ENCODE measurements around the gene ST3GAL2. TPM values are rescaled to one million over a fixed set of nuclear protein-coding genes. Genes with fewer than 3 reads are reported as not detected.

ST3GAL2 gene
- total RNA-seq, 1 donor from 2014 or later, result 24.5 TPM

GRCh38 chr16:70476272-70477020, 37.5 kb upstream of the ST3GAL2 start:
- H3K9me3 ChIP-seq (ENCODE audit: control insufficient read depth in 3 of 3, low read length in 3 of 3), result no peaks in the 10 kb centered on the region
- H3K4me1 ChIP-seq (ENCODE audit: control insufficient read depth in 3 of 3, insufficient read depth in 3 of 3, low read length in 3 of 3), result peaks cover 23 to 37% (median 34%) of the 10 kb centered on the region in 3 donors
- peaks cover 40 to 66% (median 45%) of the 10 kb centered on the region in 3 donors for H3K36me3 ChIP-seq (ENCODE audit: control insufficient read depth in 3 of 3, insufficient read depth in 3 of 3, low read length in 3 of 3)
- H3K9ac ChIP-seq (ENCODE audit: low read depth in 1 of 3, low read length in 3 of 3), result peak overlapping the region; percentile 62 to 71 (median 66)
- H3K4me3 ChIP-seq (ENCODE audit: low read length in 3 of 3), result peak overlapping the region in 1 of 3 donors; percentile 22
- no peaks in the 10 kb centered on the region for H3K27me3 ChIP-seq (ENCODE audit: control insufficient read depth in 3 of 3, insufficient read depth in 3 of 3, low read length in 3 of 3)
- H3K27ac ChIP-seq (ENCODE audit: low read depth, low read length), result peak overlapping the region; percentile 87

GRCh38 chr16:70475054-70475871, 36.4 kb upstream of the ST3GAL2 start:
- no peak overlapping the region for H3K4me3 ChIP-seq (ENCODE audit: low read length in 3 of 3)
- H3K36me3 ChIP-seq (ENCODE audit: control insufficient read depth in 3 of 3, insufficient read depth in 3 of 3, low read length in 3 of 3), result peaks cover 34 to 54% (median 37%) of the 10 kb centered on the region in 3 donors
- H3K27me3 ChIP-seq (ENCODE audit: control insufficient read depth in 3 of 3, insufficient read depth in 3 of 3, low read length in 3 of 3), result no peaks in the 10 kb centered on the region
- H3K27ac ChIP-seq (ENCODE audit: low read depth, low read length), result no peak overlapping the region
- peaks cover 23 to 42% (median 39%) of the 10 kb centered on the region in 3 donors for H3K4me1 ChIP-seq (ENCODE audit: control insufficient read depth in 3 of 3, insufficient read depth in 3 of 3, low read length in 3 of 3)
- no peak overlapping the region for H3K9ac ChIP-seq (ENCODE audit: low read depth in 1 of 3, low read length in 3 of 3)
- H3K9me3 ChIP-seq (ENCODE audit: control insufficient read depth in 3 of 3, low read length in 3 of 3), result no peaks in the 10 kb centered on the region

- H3K9me3 ChIP-seq (ENCODE audit: control insufficient read depth in 3 of 3, low read length in 3 of 3), result no peaks in the 10 kb centered on the region
- H3K9ac ChIP-seq (ENCODE audit: low read depth in 1 of 3, low read length in 3 of 3), result no peak overlapping the region
- peaks cover 27 to 49% (median 29%) of the 10 kb centered on the region in 3 donors for H3K36me3 ChIP-seq (ENCODE audit: control insufficient read depth in 3 of 3, insufficient read depth in 3 of 3, low read length in 3 of 3)
- H3K4me1 ChIP-seq (ENCODE audit: control insufficient read depth in 3 of 3, insufficient read depth in 3 of 3, low read length in 3 of 3), result peaks cover 23 to 39% (median 37%) of the 10 kb centered on the region in 3 donors
- no peaks in the 10 kb centered on the region for H3K27me3 ChIP-seq (ENCODE audit: control insufficient read depth in 3 of 3, insufficient read depth in 3 of 3, low read length in 3 of 3)
- no peak overlapping the region for H3K4me3 ChIP-seq (ENCODE audit: low read length in 3 of 3)
- H3K27ac ChIP-seq (ENCODE audit: low read depth, low read length), result no peak overlapping the region
Observed at GRCh38 chr16:70474320-70475053, 35.6 kb upstream of the ST3GAL2 start.

- Histone ChIP-seq H3K4me1 (ENCODE audit: control insufficient read depth in 3 of 3, insufficient read depth in 3 of 3, low read length in 3 of 3) (peaks cover 21 to 37% (median 34%) of the 10 kb centered on the region in 3 donors), H3K36me3 (ENCODE audit: control insufficient read depth in 3 of 3, insufficient read depth in 3 of 3, low read length in 3 of 3) (peaks cover 19 to 41% (median 25%) of the 10 kb centered on the region in 3 donors), H3K27me3 (ENCODE audit: control insufficient read depth in 3 of 3, insufficient read depth in 3 of 3, low read length in 3 of 3) (no peaks in the 10 kb centered on the region), H3K9ac (ENCODE audit: low read depth in 1 of 3, low read length in 3 of 3) (peak overlapping the region; percentile 14 to 51 (median 45)), H3K4me3 (ENCODE audit: low read length in 3 of 3) (peak overlapping the region in 1 of 3 donors; percentile 22), H3K9me3 (ENCODE audit: control insufficient read depth in 3 of 3, low read length in 3 of 3) (no peaks in the 10 kb centered on the region), H3K27ac (ENCODE audit: low read depth, low read length) (no peak overlapping the region)
Observed at GRCh38 chr16:70473446-70474319, 34.8 kb upstream of the ST3GAL2 start.

GRCh38 chr16:70472786-70473433, 34.0 kb upstream of the ST3GAL2 start:
- peak overlapping the region in 2 of 3 donors; percentile 14 to 45 for H3K9ac ChIP-seq (ENCODE audit: low read depth in 1 of 3, low read length in 3 of 3)
- H3K4me3 ChIP-seq (ENCODE audit: low read length in 3 of 3), result peak overlapping the region in 1 of 3 donors; percentile 22
- H3K27ac ChIP-seq (ENCODE audit: low read depth, low read length), result no peak overlapping the region
- peaks cover 12 to 33% (median 18%) of the 10 kb centered on the region in 3 donors for H3K36me3 ChIP-seq (ENCODE audit: control insufficient read depth in 3 of 3, insufficient read depth in 3 of 3, low read length in 3 of 3)
- peaks cover 19 to 34% (median 33%) of the 10 kb centered on the region in 3 donors for H3K4me1 ChIP-seq (ENCODE audit: control insufficient read depth in 3 of 3, insufficient read depth in 3 of 3, low read length in 3 of 3)
- no peaks in the 10 kb centered on the region for H3K27me3 ChIP-seq (ENCODE audit: control insufficient read depth in 3 of 3, insufficient read depth in 3 of 3, low read length in 3 of 3)
- no peaks in the 10 kb centered on the region for H3K9me3 ChIP-seq (ENCODE audit: control insufficient read depth in 3 of 3, low read length in 3 of 3)

- Histone ChIP-seq H3K4me1 (ENCODE audit: control insufficient read depth in 3 of 3, insufficient read depth in 3 of 3, low read length in 3 of 3) (peaks cover 17 to 36% (median 34%) of the 10 kb centered on the region in 3 donors), H3K9me3 (ENCODE audit: control insufficient read depth in 3 of 3, low read length in 3 of 3) (no peaks in the 10 kb centered on the region), H3K4me3 (ENCODE audit: low read length in 3 of 3) (no peak overlapping the region), H3K27ac (ENCODE audit: low read depth, low read length) (no peak overlapping the region), H3K9ac (ENCODE audit: low read depth in 1 of 3, low read length in 3 of 3) (peak overlapping the region in 1 of 3 donors; percentile 8), H3K36me3 (ENCODE audit: control insufficient read depth in 3 of 3, insufficient read depth in 3 of 3, low read length in 3 of 3) (peaks cover 15 to 30% (median 21%) of the 10 kb centered on the region in 3 donors), H3K27me3 (ENCODE audit: control insufficient read depth in 3 of 3, insufficient read depth in 3 of 3, low read length in 3 of 3) (no peaks in the 10 kb centered on the region)
Observed at GRCh38 chr16:70470927-70471341, 32.0 kb upstream of the ST3GAL2 start.

GRCh38 chr16:70470141-70470926, 31.4 kb upstream of the ST3GAL2 start:
- peaks cover 15 to 26% (median 19%) of the 10 kb centered on the region in 3 donors for H3K36me3 ChIP-seq (ENCODE audit: control insufficient read depth in 3 of 3, insufficient read depth in 3 of 3, low read length in 3 of 3)

GRCh38 chr16:70468776-70469525, 30.1 kb upstream of the ST3GAL2 start:
- Histone ChIP-seq H3K27ac (ENCODE audit: low read depth, low read length) (no peak overlapping the region), H3K4me3 (ENCODE audit: low read length in 3 of 3) (no peak overlapping the region), H3K9me3 (ENCODE audit: control insufficient read depth in 3 of 3, low read length in 3 of 3) (no peaks in the 10 kb centered on the region), H3K36me3 (ENCODE audit: control insufficient read depth in 3 of 3, insufficient read depth in 3 of 3, low read length in 3 of 3) (peaks cover 20 to 29% (median 27%) of the 10 kb centered on the region in 3 donors), H3K27me3 (ENCODE audit: control insufficient read depth in 3 of 3, insufficient read depth in 3 of 3, low read length in 3 of 3) (no peaks in the 10 kb centered on the region), H3K4me1 (ENCODE audit: control insufficient read depth in 3 of 3, insufficient read depth in 3 of 3, low read length in 3 of 3) (peaks cover 17 to 33% (median 32%) of the 10 kb centered on the region in 3 donors), H3K9ac (ENCODE audit: low read depth in 1 of 3, low read length in 3 of 3) (no peak overlapping the region)

More at GRCh38 chr16:70470141-70470926, 31.4 kb upstream of the ST3GAL2 start:
- no peak overlapping the region for H3K4me3 ChIP-seq (ENCODE audit: low read length in 3 of 3)
- no peak overlapping the region for H3K27ac ChIP-seq (ENCODE audit: low read depth, low read length)
- no peaks in the 10 kb centered on the region for H3K9me3 ChIP-seq (ENCODE audit: control insufficient read depth in 3 of 3, low read length in 3 of 3)
- peaks cover 17 to 33% (median 33%) of the 10 kb centered on the region in 3 donors for H3K4me1 ChIP-seq (ENCODE audit: control insufficient read depth in 3 of 3, insufficient read depth in 3 of 3, low read length in 3 of 3)
- H3K9ac ChIP-seq (ENCODE audit: low read depth in 1 of 3, low read length in 3 of 3), result no peak overlapping the region
- no peaks in the 10 kb centered on the region for H3K27me3 ChIP-seq (ENCODE audit: control insufficient read depth in 3 of 3, insufficient read depth in 3 of 3, low read length in 3 of 3)
